ENCODE data around the gene TTC31. TPM values are rescaled to one million over a fixed set of nuclear protein-coding genes. Genes with fewer than 3 reads are reported as not detected.

Gene TTC31
- total and polyA plus RNA-seq, 8 donors = 4.7 to 91.2 (median 11.1) TPM

DNA sequence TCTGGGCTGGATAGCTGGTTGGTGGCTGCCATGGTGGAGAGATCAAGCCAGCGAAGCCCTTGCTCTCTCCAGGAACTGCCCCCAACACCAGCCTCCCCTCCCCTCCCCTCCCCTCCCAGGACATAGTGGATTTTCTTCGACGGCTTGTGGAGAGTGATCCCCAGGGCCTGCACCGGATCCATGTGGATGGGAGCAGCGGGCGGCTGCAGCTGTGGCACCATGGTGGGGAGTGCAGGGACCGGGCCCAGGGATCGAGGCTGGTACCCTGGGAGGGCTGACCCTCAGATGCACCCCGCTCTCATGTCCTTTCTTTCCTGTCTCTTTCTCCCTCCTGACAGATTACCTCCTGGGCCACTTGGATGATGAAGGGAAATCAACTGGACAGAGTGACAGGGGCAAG lies 7.0 kb downstream of the TTC31 start:
- Histone ChIP-seq H3K27ac (no peak overlapping the region), H3K4me1 (peaks cover 0 to 11% (median 2%) of the 10 kb centered on the region in 4 donors), H3K9me3 (no peaks in the 10 kb centered on the region), H3K36me3 (peaks cover 49 to 97% (median 93%) of the 10 kb centered on the region in 4 donors), H3K4me3 (no peak overlapping the region), H3K27me3 (no peaks in the 10 kb centered on the region)
- 92 to 97% (median 95%) methylated on average over 7 to 9 of the region's 9 CpGs for WGBS, 5 donors
- DNase-seq = no peak
- intact Hi-C loops (cut with DNase I; ENCODE audit: low total_unique reads) = no loop called here
- TF ChIP-seq POLR2AphosphoS5 (IDR thresholded peaks at IDR 0.05) (no peak), POLR2A (IDR thresholded peaks at IDR 0.05) (no peak), EP300 (IDR thresholded peaks at IDR 0.05) (no peak)
- TF ChIP-seq, protein P1, sequence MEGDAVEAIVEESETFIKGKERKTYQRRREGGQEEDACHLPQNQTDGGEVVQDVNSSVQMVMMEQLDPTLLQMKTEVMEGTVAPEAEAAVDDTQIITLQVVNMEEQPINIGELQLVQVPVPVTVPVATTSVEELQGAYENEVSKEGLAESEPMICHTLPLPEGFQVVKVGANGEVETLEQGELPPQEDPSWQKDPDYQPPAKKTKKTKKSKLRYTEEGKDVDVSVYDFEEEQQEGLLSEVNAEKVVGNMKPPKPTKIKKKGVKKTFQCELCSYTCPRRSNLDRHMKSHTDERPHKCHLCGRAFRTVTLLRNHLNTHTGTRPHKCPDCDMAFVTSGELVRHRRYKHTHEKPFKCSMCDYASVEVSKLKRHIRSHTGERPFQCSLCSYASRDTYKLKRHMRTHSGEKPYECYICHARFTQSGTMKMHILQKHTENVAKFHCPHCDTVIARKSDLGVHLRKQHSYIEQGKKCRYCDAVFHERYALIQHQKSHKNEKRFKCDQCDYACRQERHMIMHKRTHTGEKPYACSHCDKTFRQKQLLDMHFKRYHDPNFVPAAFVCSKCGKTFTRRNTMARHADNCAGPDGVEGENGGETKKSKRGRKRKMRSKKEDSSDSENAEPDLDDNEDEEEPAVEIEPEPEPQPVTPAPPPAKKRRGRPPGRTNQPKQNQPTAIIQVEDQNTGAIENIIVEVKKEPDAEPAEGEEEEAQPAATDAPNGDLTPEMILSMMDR (IDR thresholded peaks at IDR 0.05) = no peak

DNA sequence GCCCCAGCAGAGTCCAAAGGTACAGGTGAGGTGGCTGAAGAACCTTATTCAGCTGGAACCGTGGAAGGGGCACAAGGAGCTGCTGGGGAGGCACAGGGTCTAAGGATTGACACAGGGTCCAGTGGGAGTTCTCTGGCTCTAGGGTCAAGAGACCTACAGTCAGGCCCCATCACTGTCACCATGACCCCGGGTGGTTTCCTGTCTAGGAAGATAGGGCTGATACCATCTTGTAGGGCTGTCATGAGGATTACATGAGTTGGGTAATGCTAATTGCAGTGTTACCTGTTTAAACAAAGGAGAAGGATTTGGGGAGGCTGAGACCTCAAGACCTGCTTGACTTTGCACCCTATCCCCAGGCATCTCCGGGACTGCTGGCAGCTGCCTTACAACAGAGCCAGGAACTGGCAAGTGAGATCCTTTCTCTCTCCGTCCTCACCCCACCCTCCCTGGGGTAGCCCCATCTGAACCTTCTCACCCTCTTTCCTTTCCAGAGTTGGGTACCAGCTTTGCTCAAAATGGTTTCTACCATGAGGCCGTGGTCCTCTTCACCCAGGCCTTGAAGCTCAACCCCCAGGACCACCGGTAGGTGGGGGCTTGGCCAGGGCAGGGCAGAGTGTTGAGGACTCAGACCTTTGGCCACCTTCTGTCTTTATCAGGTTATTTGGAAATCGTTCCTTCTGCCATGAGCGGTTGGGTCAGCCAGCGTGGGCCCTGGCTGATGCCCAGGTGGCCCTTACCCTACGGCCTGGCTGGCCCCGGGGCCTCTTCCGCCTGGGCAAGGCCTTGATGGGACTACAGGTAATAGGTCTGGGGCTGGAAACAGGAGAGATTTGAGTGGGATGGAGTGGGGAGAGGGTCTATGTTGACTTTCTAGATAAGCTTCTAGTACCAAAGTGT lies 9.0 kb downstream of the TTC31 start:
- TF ChIP-seq POLR2A (IDR thresholded peaks at IDR 0.05) (no peak), EP300 (IDR thresholded peaks at IDR 0.05) (no peak), POLR2AphosphoS5 (IDR thresholded peaks at IDR 0.05) (no peak)
- TF ChIP-seq, protein P1 (IDR thresholded peaks at IDR 0.05) = no peak
- DNase-seq = no peak
- intact Hi-C loops (cut with DNase I; ENCODE audit: low total_unique reads) = no loop called here
- Histone ChIP-seq H3K4me3 (no peak overlapping the region), H3K9me3 (no peaks in the 10 kb centered on the region), H3K36me3 (peaks cover 43 to 77% (median 74%) of the 10 kb centered on the region in 4 donors), H3K27me3 (peaks cover 0 to 3% (median 0%) of the 10 kb centered on the region in 3 donors), H3K27ac (no peak overlapping the region), H3K4me1 (no peaks in the 10 kb centered on the region)
- 87 to 92% (median 90%) methylated on average over 12 of the region's 12 CpGs for WGBS, 5 donors

DNA sequence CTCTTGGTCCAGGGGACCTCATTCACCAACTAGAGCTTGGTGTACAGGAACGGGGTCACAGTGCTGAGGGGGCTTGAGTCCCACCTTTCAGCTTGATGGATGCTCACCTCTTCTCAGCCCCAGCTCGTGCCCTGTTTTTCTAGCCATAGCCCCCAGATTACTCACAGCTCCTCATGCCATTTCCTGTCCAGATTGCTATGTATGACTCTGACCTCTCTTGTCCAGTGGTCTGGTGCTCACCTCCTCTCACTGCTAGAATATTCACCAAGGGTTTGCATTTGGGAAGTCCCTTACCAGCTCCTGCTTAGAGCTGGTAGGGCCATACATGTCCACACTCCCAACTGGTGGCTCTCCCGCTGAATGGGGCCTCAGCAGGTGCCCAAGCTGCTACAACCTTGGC lies 10.7 kb downstream of the TTC31 start:
- TF ChIP-seq POLR2A (IDR thresholded peaks at IDR 0.05) = no peak
- TF ChIP-seq EP300 (IDR thresholded peaks at IDR 0.05) = no peak
- TF ChIP-seq, protein P1 (IDR thresholded peaks at IDR 0.05) = no peak
- TF ChIP-seq POLR2AphosphoS5 (IDR thresholded peaks at IDR 0.05) = no peak
- Histone ChIP-seq H3K9me3 (no peaks in the 10 kb centered on the region), H3K4me1 (peaks cover 12 to 15% (median 14%) of the 10 kb centered on the region in 4 donors), H3K27ac (no peak overlapping the region), H3K4me3 (no peak overlapping the region), H3K36me3 (peaks cover 43 to 60% (median 59%) of the 10 kb centered on the region in 4 donors), H3K27me3 (peaks cover 0 to 20% (median 13%) of the 10 kb centered on the region in 3 donors)
- intact Hi-C loops (cut with DNase I; ENCODE audit: low total_unique reads) = no loop called here
- no peak for DNase-seq
- 90 to 97% (median 93%) methylated on average over 3 of the region's 3 CpGs for WGBS, 5 donors

DNA sequence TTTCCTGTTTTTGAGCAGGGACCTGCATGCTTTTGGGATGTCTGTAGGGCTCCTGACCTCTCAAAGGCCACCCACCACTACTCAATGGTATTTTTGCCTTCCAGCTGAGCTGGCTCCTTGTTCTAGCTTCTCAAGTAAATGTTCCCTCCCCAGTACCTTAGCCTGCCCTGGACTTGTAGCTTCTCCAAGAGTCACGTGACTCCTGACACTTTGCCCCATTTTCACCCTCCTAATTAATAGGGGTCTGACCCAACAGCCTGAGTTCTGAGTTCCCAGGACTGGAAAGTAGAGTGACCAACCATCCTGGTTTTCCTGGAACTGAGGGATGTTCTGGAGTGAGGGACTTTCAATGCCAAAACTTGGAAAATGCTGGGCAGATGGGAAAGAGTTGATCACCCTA lies 12.6 kb downstream of the TTC31 start:
- Histone ChIP-seq H3K27ac (no peak overlapping the region), H3K4me3 (no peak overlapping the region), H3K9me3 (no peaks in the 10 kb centered on the region), H3K27me3 (peaks cover 0 to 39% (median 30%) of the 10 kb centered on the region in 3 donors), H3K36me3 (peaks cover 36 to 42% (median 41%) of the 10 kb centered on the region in 4 donors), H3K4me1 (peaks cover 25 to 31% (median 29%) of the 10 kb centered on the region in 4 donors)
- 81 to 100% (median 94%) methylated on average over 1 of the region's 1 CpG for WGBS, 5 donors
- intact Hi-C loops (cut with DNase I; ENCODE audit: low total_unique reads) = no loop called here
- no peak for TF ChIP-seq POLR2AphosphoS5 (IDR thresholded peaks at IDR 0.05)
- TF ChIP-seq, protein P1 (IDR thresholded peaks at IDR 0.05) = no peak
- TF ChIP-seq EP300 (IDR thresholded peaks at IDR 0.05) = no peak
- TF ChIP-seq POLR2A (IDR thresholded peaks at IDR 0.05) = no peak
- DNase-seq = no peak

Measured in stomach (tissue), 9 donors.